ENCODE results near the gene WAS. TPM values are rescaled to one million over a fixed set of nuclear protein-coding genes. Genes with fewer than 3 reads are reported as not detected.
"Not testable (repeated sequence)": the region's sequence is repeated elsewhere in the genome, so short reads cannot be mapped to it uniquely, and the experiment has no call there.

Gene WAS
- 0.20 TPM for polyA plus RNA-seq (2013, experiment 1 of 2)
- polyA plus RNA-seq (2013, experiment 2 of 2) = 0.76 TPM

DNA sequence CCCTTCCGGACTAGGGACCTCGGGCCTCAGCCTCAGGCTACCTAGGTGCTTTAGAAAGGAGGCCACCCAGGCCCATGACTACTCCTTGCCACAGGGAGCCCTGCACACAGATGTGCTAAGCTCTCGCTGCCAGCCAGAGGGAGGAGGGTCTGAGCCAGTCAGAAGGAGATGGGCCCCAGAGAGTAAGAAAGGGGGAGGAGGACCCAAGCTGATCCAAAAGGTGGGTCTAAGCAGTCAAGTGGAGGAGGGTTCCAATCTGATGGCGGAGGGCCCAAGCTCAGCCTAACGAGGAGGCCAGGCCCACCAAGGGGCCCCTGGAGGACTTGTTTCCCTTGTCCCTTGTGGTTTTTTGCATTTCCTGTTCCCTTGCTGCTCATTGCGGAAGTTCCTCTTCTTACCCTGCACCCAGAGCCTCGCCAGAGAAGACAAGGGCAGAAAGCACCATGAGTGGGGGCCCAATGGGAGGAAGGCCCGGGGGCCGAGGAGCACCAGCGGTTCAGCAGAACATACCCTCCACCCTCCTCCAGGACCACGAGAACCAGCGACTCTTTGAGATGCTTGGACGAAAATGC lies at the start of gene WAS:
Gene WAS, plus strand, starts transcription at position 389 of the 572 bp plus-strand sequence. Its CDS starts 55 bp downstream, at position 444.
- H3K36me3 ChIP-seq (ENCODE audit: insufficient read depth, low read length) = no peaks in the 10 kb centered on the region
- H3K27ac ChIP-seq (ENCODE audit: low read depth, low read length) = no peak within 1 kb of the TSS
- no peaks in the 10 kb centered on the region for H3K9me3 ChIP-seq (ENCODE audit: insufficient read depth, low read depth, low read length)
- no peaks in the 10 kb centered on the region for H3K4me1 ChIP-seq (ENCODE audit: insufficient read depth, low read length)
- no peaks in the 10 kb centered on the region; the same call in 1 of the 2 replicates for H3K27me3 ChIP-seq (ENCODE audit: insufficient read depth, low read length)
- H3K9ac ChIP-seq (ENCODE audit: low read depth, low read length) = no peak within 1 kb of the TSS
- WGBS = 86% methylated on average over 11 of the region's 13 CpGs
- H3K4me3 ChIP-seq (ENCODE audit: low read length) = no peak within 1 kb of the TSS

DNA sequence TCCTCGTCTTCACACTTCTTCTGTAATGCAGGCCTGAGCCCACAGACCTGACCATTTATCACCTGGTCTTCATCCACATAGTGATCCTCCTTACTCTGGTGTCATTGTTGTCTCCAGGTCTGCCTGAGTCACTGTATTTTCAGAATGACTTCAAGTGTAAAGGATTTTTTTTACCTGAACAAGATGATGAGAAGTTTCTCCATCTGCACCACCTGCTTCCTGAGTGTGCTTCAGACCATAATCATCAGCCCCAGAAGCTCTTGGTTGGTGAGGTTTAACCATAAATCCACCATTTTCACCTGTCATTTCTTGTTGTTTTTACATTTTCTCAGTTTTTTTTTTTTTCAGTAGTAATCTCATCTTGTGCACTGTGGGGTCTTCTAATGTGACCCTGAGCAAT lies 47.3 kb upstream of the WAS start:
- H3K4me1 ChIP-seq (ENCODE audit: insufficient read depth, low read length) = no peaks in the 10 kb centered on the region
- 91% methylated on average over 1 of the region's 1 CpG for WGBS

DNA sequence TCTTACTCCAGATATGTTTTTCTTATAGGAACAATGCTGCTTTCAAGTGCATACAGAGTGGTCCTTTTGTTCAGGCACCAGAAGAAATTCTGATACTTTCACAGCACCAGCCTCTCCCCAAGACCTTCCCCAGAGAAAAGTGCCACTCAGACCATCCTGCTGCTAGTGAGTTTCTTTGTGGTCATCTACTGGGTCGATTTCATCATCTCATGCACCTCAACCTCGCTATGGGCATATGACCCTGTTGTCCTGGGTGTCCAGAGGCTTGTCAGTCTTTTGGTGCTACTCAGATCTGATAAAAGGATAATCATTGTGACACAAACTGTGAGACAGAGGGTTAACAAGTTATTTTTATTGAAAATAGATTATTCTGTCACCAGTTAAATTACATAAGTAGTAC lies 46.8 kb upstream of the WAS start:
- H3K9me3 ChIP-seq (ENCODE audit: insufficient read depth, low read depth, low read length) = no peaks in the 10 kb centered on the region
- no peaks in the 10 kb centered on the region for H3K36me3 ChIP-seq (ENCODE audit: insufficient read depth, low read length)
- H3K4me1 ChIP-seq (ENCODE audit: insufficient read depth, low read length) = no peaks in the 10 kb centered on the region
- H3K27me3 ChIP-seq (ENCODE audit: insufficient read depth, low read length) = no peaks in the 10 kb centered on the region
- H3K4me3 ChIP-seq (ENCODE audit: low read length) = no peak overlapping the region
- no peak overlapping the region for H3K27ac ChIP-seq (ENCODE audit: low read depth, low read length)
- 96% methylated on average over 2 of the region's 2 CpGs for WGBS
- H3K9ac ChIP-seq (ENCODE audit: low read depth, low read length) = no peak overlapping the region

More for the DNA sequence above, 47.3 kb upstream of the WAS start:
- H3K4me3 ChIP-seq (ENCODE audit: low read length) = no peak overlapping the region
- H3K36me3 ChIP-seq (ENCODE audit: insufficient read depth, low read length) = no peaks in the 10 kb centered on the region
- H3K27me3 ChIP-seq (ENCODE audit: insufficient read depth, low read length) = no peaks in the 10 kb centered on the region
- no peak overlapping the region for H3K9ac ChIP-seq (ENCODE audit: low read depth, low read length)
- no peaks in the 10 kb centered on the region for H3K9me3 ChIP-seq (ENCODE audit: insufficient read depth, low read depth, low read length)
- no peak overlapping the region for H3K27ac ChIP-seq (ENCODE audit: low read depth, low read length)

- WGBS = 93% methylated on average over 6 of the region's 7 CpGs
- Histone ChIP-seq H3K27ac (ENCODE audit: low read depth, low read length) (no peak overlapping the region), H3K4me3 (ENCODE audit: low read length) (no peak overlapping the region), H3K4me1 (ENCODE audit: insufficient read depth, low read length) (peaks cover 5% of the 10 kb centered on the region; the same call in 1 of the 2 replicates), H3K36me3 (ENCODE audit: insufficient read depth, low read length) (no peaks in the 10 kb centered on the region), H3K9me3 (ENCODE audit: insufficient read depth, low read depth, low read length) (no peaks in the 10 kb centered on the region), H3K27me3 (ENCODE audit: insufficient read depth, low read length) (peaks cover 3% of the 10 kb centered on the region; the same call in 1 of the 2 replicates), H3K9ac (ENCODE audit: low read depth, low read length) (no peak overlapping the region)
These were observed 37.9 kb upstream of the WAS start for GRCh38 chrX:48645669-48646068.

GRCh38 chrX:48648336-48648751 lies 35.3 kb upstream of the WAS start:
- no peak overlapping the region for H3K4me3 ChIP-seq (ENCODE audit: low read length)
- H3K27me3 ChIP-seq (ENCODE audit: insufficient read depth, low read length) = peaks cover 3% of the 10 kb centered on the region; the same call in 1 of the 2 replicates
- no peaks in the 10 kb centered on the region for H3K36me3 ChIP-seq (ENCODE audit: insufficient read depth, low read length)
- H3K4me1 ChIP-seq (ENCODE audit: insufficient read depth, low read length) = peaks cover 5% of the 10 kb centered on the region; the same call in 1 of the 2 replicates
- peak overlapping the region; percentile 5; the same call in 1 of the 2 replicates for H3K27ac ChIP-seq (ENCODE audit: low read depth, low read length)
- no peak overlapping the region for H3K9ac ChIP-seq (ENCODE audit: low read depth, low read length)
- no peaks in the 10 kb centered on the region for H3K9me3 ChIP-seq (ENCODE audit: insufficient read depth, low read depth, low read length)
- WGBS = 14% methylated on average over 5 of the region's 6 CpGs

- H3K27me3 ChIP-seq (ENCODE audit: insufficient read depth, low read length) = peaks cover 3% of the 10 kb centered on the region; the same call in 1 of the 2 replicates
- no peak overlapping the region for H3K9ac ChIP-seq (ENCODE audit: low read depth, low read length)
- no peaks in the 10 kb centered on the region for H3K9me3 ChIP-seq (ENCODE audit: insufficient read depth, low read depth, low read length)
- H3K4me3 ChIP-seq (ENCODE audit: low read length) = no peak overlapping the region
- H3K36me3 ChIP-seq (ENCODE audit: insufficient read depth, low read length) = no peaks in the 10 kb centered on the region
- peak overlapping the region; percentile 71; the same call in 1 of the 2 replicates for H3K27ac ChIP-seq (ENCODE audit: low read depth, low read length)
- H3K4me1 ChIP-seq (ENCODE audit: insufficient read depth, low read length) = peaks cover 8% of the 10 kb centered on the region; the same call in 1 of the 2 replicates
- WGBS = 100% methylated on average over 1 of the region's 3 CpGs
These were observed 34.5 kb upstream of the WAS start for GRCh38 chrX:48649102-48649501.

GRCh38 chrX:48652055-48652579 lies 31.5 kb upstream of the WAS start:
- not testable (repeated sequence) for H3K36me3 ChIP-seq (ENCODE audit: insufficient read depth, low read length); H3K4me3 ChIP-seq (ENCODE audit: low read length); H3K9me3 ChIP-seq (ENCODE audit: insufficient read depth, low read depth, low read length); H3K27ac ChIP-seq (ENCODE audit: low read depth, low read length); H3K27me3 ChIP-seq (ENCODE audit: insufficient read depth, low read length); H3K9ac ChIP-seq (ENCODE audit: low read depth, low read length)
- 87% methylated on average over 5 of the region's 5 CpGs for WGBS
- peaks cover 10% of the 10 kb centered on the region; the same call in 1 of the 2 replicates for H3K4me1 ChIP-seq (ENCODE audit: insufficient read depth, low read length)

DNA sequence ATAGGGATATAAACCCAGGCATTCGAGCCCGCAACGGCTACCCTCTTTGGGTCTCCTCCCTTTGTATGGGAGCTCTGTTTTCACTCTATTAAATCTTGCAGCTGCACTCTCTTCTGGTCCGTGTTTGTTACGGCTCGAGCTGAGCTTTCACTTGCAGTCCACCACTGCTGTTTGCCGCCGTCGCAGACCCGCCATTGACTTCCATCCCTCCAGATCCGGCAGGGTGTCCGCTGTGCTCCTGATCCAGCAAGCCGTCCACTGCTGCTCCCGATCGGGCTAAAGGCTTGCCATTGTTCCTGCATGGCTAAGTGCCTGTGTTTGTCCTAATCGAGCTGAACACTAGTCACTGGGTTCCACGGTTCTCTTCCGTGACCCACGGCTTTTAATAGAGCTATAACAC lies 28.9 kb upstream of the WAS start:
- not testable (repeated sequence) for H3K27ac ChIP-seq (ENCODE audit: low read depth, low read length); H3K27me3 ChIP-seq (ENCODE audit: insufficient read depth, low read length); H3K4me3 ChIP-seq (ENCODE audit: low read length); H3K4me1 ChIP-seq (ENCODE audit: insufficient read depth, low read length); H3K9ac ChIP-seq (ENCODE audit: low read depth, low read length); H3K9me3 ChIP-seq (ENCODE audit: insufficient read depth, low read depth, low read length); H3K36me3 ChIP-seq (ENCODE audit: insufficient read depth, low read length)
- 72% methylated on average over 19 of the region's 19 CpGs for WGBS

DNA sequence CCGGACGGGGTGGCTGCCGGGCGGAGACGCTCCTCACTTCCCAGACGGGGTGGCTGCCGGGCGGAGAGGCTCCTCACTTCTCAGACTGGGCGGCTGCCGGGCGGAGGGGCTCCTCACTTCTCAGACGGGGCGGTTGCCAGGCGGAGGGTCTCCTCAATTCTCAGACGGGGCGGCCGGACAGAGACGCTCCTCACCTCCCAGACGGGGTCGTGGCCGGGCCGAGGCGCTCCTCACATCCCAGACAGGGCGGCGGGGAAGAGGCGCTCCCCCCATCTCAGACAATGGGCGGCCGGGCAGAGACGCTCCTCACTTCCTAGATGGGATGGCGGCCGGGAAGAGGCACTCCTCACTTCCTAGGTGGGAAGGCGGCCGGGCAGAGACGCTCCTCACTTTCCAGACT lies 23.9 kb upstream of the WAS start:
- H3K27ac ChIP-seq (ENCODE audit: low read depth, low read length); H3K36me3 ChIP-seq (ENCODE audit: insufficient read depth, low read length); H3K9me3 ChIP-seq (ENCODE audit: insufficient read depth, low read depth, low read length); H3K4me3 ChIP-seq (ENCODE audit: low read length); H3K4me1 ChIP-seq (ENCODE audit: insufficient read depth, low read length); H3K27me3 ChIP-seq (ENCODE audit: insufficient read depth, low read length); H3K9ac ChIP-seq (ENCODE audit: low read depth, low read length): not testable (repeated sequence)
- 95% methylated on average over 29 of the region's 34 CpGs for WGBS

DNA sequence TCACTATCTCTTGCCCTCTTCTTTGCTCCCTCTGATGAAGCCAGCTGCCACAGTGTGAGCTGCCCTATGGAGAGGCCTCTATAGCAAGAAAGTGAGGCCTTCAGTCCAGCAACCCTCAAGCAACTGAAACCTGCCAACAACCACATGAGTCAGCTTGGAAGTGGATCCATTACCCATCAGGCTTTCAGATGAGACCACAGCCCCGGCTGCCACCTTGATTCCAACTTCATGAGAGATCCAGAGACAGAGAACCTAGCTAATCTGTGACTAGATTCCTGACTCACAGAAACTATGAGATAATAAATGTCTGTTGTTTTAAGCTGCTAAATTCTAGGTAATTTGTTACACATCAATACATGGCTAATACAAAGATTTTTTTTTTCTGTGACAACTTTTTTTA lies 20.4 kb upstream of the WAS start:
- no peak overlapping the region for H3K4me3 ChIP-seq (ENCODE audit: low read length)
- no peaks in the 10 kb centered on the region for H3K36me3 ChIP-seq (ENCODE audit: insufficient read depth, low read length)
- no peaks in the 10 kb centered on the region for H3K4me1 ChIP-seq (ENCODE audit: insufficient read depth, low read length)
- no peaks in the 10 kb centered on the region for H3K9me3 ChIP-seq (ENCODE audit: insufficient read depth, low read depth, low read length)
- no peaks in the 10 kb centered on the region for H3K27me3 ChIP-seq (ENCODE audit: insufficient read depth, low read length)
- no peak overlapping the region for H3K9ac ChIP-seq (ENCODE audit: low read depth, low read length)
- WGBS = 90% methylated on average over 1 of the region's 1 CpG
- H3K27ac ChIP-seq (ENCODE audit: low read depth, low read length) = no peak overlapping the region

DNA sequence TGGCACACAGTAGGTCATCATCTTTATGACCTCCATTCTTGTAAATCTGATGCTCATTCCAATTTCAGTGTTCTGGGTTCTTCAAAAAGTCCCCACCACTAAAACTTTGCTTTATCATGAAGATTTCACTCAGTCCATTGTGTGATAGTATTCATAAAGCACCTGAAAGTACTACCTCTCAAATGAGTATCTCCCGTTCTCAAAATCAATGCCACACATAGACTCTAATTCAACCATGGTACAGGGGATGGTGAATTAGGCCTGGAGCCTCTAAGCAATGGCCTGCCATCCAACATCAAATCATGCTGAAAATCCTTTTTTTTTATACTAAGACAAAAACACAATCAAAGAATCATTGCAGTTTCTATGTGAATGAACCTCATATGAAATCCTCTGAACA lies 19.4 kb upstream of the WAS start:
- Histone ChIP-seq H3K9me3 (ENCODE audit: insufficient read depth, low read depth, low read length) (no peaks in the 10 kb centered on the region), H3K27ac (ENCODE audit: low read depth, low read length) (no peak overlapping the region), H3K4me3 (ENCODE audit: low read length) (no peak overlapping the region), H3K9ac (ENCODE audit: low read depth, low read length) (no peak overlapping the region), H3K4me1 (ENCODE audit: insufficient read depth, low read length) (no peaks in the 10 kb centered on the region), H3K27me3 (ENCODE audit: insufficient read depth, low read length) (no peaks in the 10 kb centered on the region), H3K36me3 (ENCODE audit: insufficient read depth, low read length) (no peaks in the 10 kb centered on the region)
- WGBS = 100% methylated on average over 1 of the region's 1 CpG

Data from HUES64 (cell line).